Mesothelial cell of epicardium (in vitro differentiated cells): Measurements from ENCODE around the gene SRMS. TPM values are rescaled to one million over a fixed set of nuclear protein-coding genes. Genes with fewer than 3 reads are reported as not detected.

Source experiments
- DNase-seq, 2 experiments: peaks; one replicate each; pipeline ENCODE4 v3.0.0; 2021; ENCODE audit warnings: low spot score in 2 of 2; ENCODE audit not compliant: unreplicated experiment in 2 of 2
- H3K27ac Mint-ChIP-seq: 2 replicates; pipeline ENCODE4 v1.8.0; 2021; ENCODE audit warnings: mixed read lengths
- H3K27me3 Mint-ChIP-seq: 2 replicates; pipeline ENCODE4 v1.8.0; 2021; ENCODE audit warnings: low read depth, mixed read lengths
- H3K36me3 Mint-ChIP-seq: 2 replicates; pipeline ENCODE4 v1.8.0; 2021; ENCODE audit warnings: mixed read lengths
- H3K4me1 Mint-ChIP-seq: 2 replicates; pipeline ENCODE4 v1.8.0; 2021; ENCODE audit warnings: mixed read lengths
- H3K4me3 Mint-ChIP-seq: 2 replicates; pipeline ENCODE4 v1.8.0; 2021; ENCODE audit warnings: mild to moderate bottlenecking, moderate library complexity, mixed read lengths
- H3K9me3 Mint-ChIP-seq: 2 replicates; pipeline ENCODE4 v1.8.0; 2021; ENCODE audit warnings: mixed read lengths
- CTCF ChIP-seq: fragments of 200-600 bp; sonication (generic); IDR thresholded peaks from one replicate; pipeline ENCODE4 v1.5.0; 2021; ENCODE audit warnings: antibody characterized with exemption; ENCODE audit not compliant: unreplicated experiment
- total RNA-seq: library from RNA; stranded (reverse); gene quantifications from 3 replicates; pipeline ENCODE4 v1.2.1, GENCODE V29; 2021

SRMS gene
- total RNA-seq, 1 donor from 2014 or later: not detected

GRCh38 chr20:63502671-63503172, 44.8 kb downstream of the SRMS start:
- Mint-ChIP-seq H3K4me1 (no peaks in the 10 kb centered on the region), H3K36me3 (peaks cover 3% of the 10 kb centered on the region), H3K27me3 (peaks cover 45% of the 10 kb centered on the region), H3K9me3 (peaks cover 14% of the 10 kb centered on the region), H3K4me3 (no peak overlapping the region), H3K27ac (no peak overlapping the region)
- TF ChIP-seq CTCF: no peak
- DNase-seq: no peak

GRCh38 chr20:63501818-63502670, 45.5 kb downstream of the SRMS start:
- Mint-ChIP-seq H3K4me3 (no peak overlapping the region), H3K27me3 (peaks cover 51% of the 10 kb centered on the region), H3K27ac (no peak overlapping the region), H3K9me3 (peaks cover 13% of the 10 kb centered on the region), H3K4me1 (peaks cover under 1% of the 10 kb centered on the region), H3K36me3 (peaks cover 3% of the 10 kb centered on the region)
- DNase-seq: no peak
- TF ChIP-seq CTCF: no peak

- no peak for DNase-seq
- peaks cover 57% of the 10 kb centered on the region for H3K27me3 Mint-ChIP-seq
- H3K36me3 Mint-ChIP-seq: peaks cover 3% of the 10 kb centered on the region
- peak overlapping the region; percentile 28 for H3K4me3 Mint-ChIP-seq
- no peak for TF ChIP-seq CTCF
- H3K27ac Mint-ChIP-seq: no peak overlapping the region
- peaks cover 10% of the 10 kb centered on the region for H3K9me3 Mint-ChIP-seq
- H3K4me1 Mint-ChIP-seq: peaks cover 4% of the 10 kb centered on the region
Measured at GRCh38 chr20:63500902-63501817, 46.4 kb downstream of the SRMS start.

GRCh38 chr20:63500151-63500901, 47.2 kb downstream of the SRMS start:
- H3K4me3 Mint-ChIP-seq: no peak overlapping the region
- H3K9me3 Mint-ChIP-seq: peaks cover 9% of the 10 kb centered on the region
- DNase-seq: no peak
- H3K4me1 Mint-ChIP-seq: peaks cover 4% of the 10 kb centered on the region
- H3K36me3 Mint-ChIP-seq: peaks cover 3% of the 10 kb centered on the region
- H3K27me3 Mint-ChIP-seq: peaks cover 61% of the 10 kb centered on the region
- H3K27ac Mint-ChIP-seq: no peak overlapping the region
- no peak for TF ChIP-seq CTCF

- Mint-ChIP-seq H3K36me3 (no peaks in the 10 kb centered on the region), H3K4me1 (peaks cover 4% of the 10 kb centered on the region), H3K4me3 (peak overlapping the region; percentile 28), H3K27me3 (peaks cover 54% of the 10 kb centered on the region), H3K27ac (no peak overlapping the region), H3K9me3 (peaks cover 2% of the 10 kb centered on the region)
- TF ChIP-seq CTCF: no peak
- no peak for DNase-seq
Measured at GRCh38 chr20:63499338-63499969, 48.1 kb downstream of the SRMS start.
